HepG2 (cell line): ENCODE measurements around the gene GABARAPL2. TPM values are rescaled to one million over a fixed set of nuclear protein-coding genes. Genes with fewer than 3 reads are reported as not detected.

ENCODE experiments used
- ADNP ChIP-seq: sonication (generic); formaldehyde crosslinking; IDR thresholded peaks from 2 replicates; pipeline ENCODE4 v1.4.0; 2020; ENCODE audit warnings: missing genetic modification reagents
- AHR ChIP-seq: IDR thresholded peaks from 2 replicates; pipeline ENCODE4 v1.6.1; 2018; ENCODE audit warnings: missing genetic modification reagents, missing compliant biosample characterization
- CBX2 ChIP-seq, 2 experiments: fragments of 200-600 bp in 1 of 2; sonication (generic); formaldehyde crosslinking in 1 of 2; IDR thresholded peaks; 2 replicates each; pipeline versions ENCODE4 v1.7.0 to v1.8.1; 2018 to 2022; ENCODE audit warnings: low read depth in 2 of 2, low read length in 1 of 2, mild to moderate bottlenecking in 1 of 2, missing genetic modification reagents in 1 of 2
- EP300 ChIP-seq, 3 experiments: sonication (generic) in 1 of 3; formaldehyde crosslinking in 1 of 3; IDR thresholded peaks; 2 replicates each; pipeline versions ENCODE4 v1.5.1 to v1.6.1; 2011 to 2020; ENCODE audit warnings: low read depth in 2 of 3, low read length in 2 of 3, borderline replicate concordance in 1 of 3, improper control_type of control experiment in 1 of 3, mild to moderate bottlenecking in 1 of 3, missing genetic modification reagents in 1 of 3, moderate library complexity in 1 of 3
- FIP1L1 ChIP-seq: fragments of 200-400 bp; formaldehyde crosslinking; IDR thresholded peaks from 2 replicates; pipeline ENCODE4 v1.6.1; 2018; ENCODE audit warnings: low read depth, mild to moderate bottlenecking, low read length, moderate library complexity, borderline replicate concordance; ENCODE audit not compliant: insufficient read depth
- PRDM4 ChIP-seq: sonication (generic); formaldehyde crosslinking; IDR thresholded peaks from 2 replicates; pipeline ENCODE4 v1.9.0; 2021; ENCODE audit warnings: missing genetic modification reagents, borderline replicate concordance
- SUZ12 ChIP-seq: fragments of 150-350 bp; IDR thresholded peaks from 2 replicates; pipeline ENCODE4 v1.6.1; 2014; ENCODE audit warnings: low read depth, low read length
- TOE1 ChIP-seq: sonication (generic); formaldehyde crosslinking; IDR thresholded peaks from 2 replicates; pipeline ENCODE4 v1.4.0; 2020; ENCODE audit warnings: mild to moderate bottlenecking, missing genetic modification reagents
- XBP1 ChIP-seq: sonication (generic); formaldehyde crosslinking; IDR thresholded peaks from 2 replicates; pipeline ENCODE4 v1.5.0; 2020; ENCODE audit warnings: missing genetic modification reagents
- ZNF3 ChIP-seq: IDR thresholded peaks from 2 replicates; pipeline ENCODE4 v1.7.0; 2017; ENCODE audit warnings: inconsistent platforms
- ZNF549 ChIP-seq: sonication (generic); formaldehyde crosslinking; IDR thresholded peaks from 2 replicates; pipeline ENCODE4 v1.5.0; 2020; ENCODE audit warnings: missing genetic modification reagents
- ZNF724P ChIP-seq: sonication (generic); formaldehyde crosslinking; IDR thresholded peaks from 2 replicates; pipeline ENCODE4 v1.8.0; 2022; ENCODE audit warnings: missing genetic modification reagents, borderline replicate concordance
- ZNF766 ChIP-seq: sonication (generic); formaldehyde crosslinking; IDR thresholded peaks from 2 replicates; pipeline ENCODE4 v1.5.0; 2020; ENCODE audit warnings: missing genetic modification reagents, borderline replicate concordance
- polyA plus RNA-seq, 8 experiments: library from polyadenylated mRNA; depleted of rRNA in 3 of 8; stranded (reverse) in 7 of 8; unstranded in 1 of 8; fragments of >200 nt; fragmentation: Illumina TruSeq in 4 of 8; extraction: Trizol in 4 of 8; gene quantifications; 2 replicates each; pipeline versions ENCODE4 v1.2.1 to v1.2.3, GENCODE V29; 2011 to 2016; ENCODE audit warnings: low read depth in 4 of 8, missing spikeins in 1 of 8, mixed read lengths in 1 of 8; ENCODE audit not compliant: insufficient read depth in 1 of 8
- total RNA-seq, 5 experiments: library from RNA; depleted of rRNA; stranded (reverse); fragments of >200 nt; fragmentation: Illumina TruSeq; extraction: Trizol; gene quantifications; 2 replicates each; pipeline ENCODE4 v1.2.3, GENCODE V29; 2016; ENCODE audit warnings: low read depth in 1 of 5
- TF ChIP-seq, protein P1 (sequence below): IDR thresholded peaks from 2 replicates; pipeline ENCODE4 v1.6.1; 2016; ENCODE audit warnings: missing compliant biosample characterization, missing genetic modification reagents, borderline replicate concordance
- TF ChIP-seq, protein P2 (sequence below): sonication (generic); formaldehyde crosslinking; IDR thresholded peaks from one replicate; pipeline ENCODE4 v1.5.1; 2020; ENCODE audit warnings: mild to moderate bottlenecking, missing genetic modification reagents; ENCODE audit errors: not compliant biosample characterization

Gene GABARAPL2
- total and polyA plus RNA-seq, 2 of the 13 experiments (the other 11 are each of a cell fraction or from before 2014, with no cell fraction given) = 76.4 to 83.0 TPM

- TF ChIP-seq, protein P1, sequence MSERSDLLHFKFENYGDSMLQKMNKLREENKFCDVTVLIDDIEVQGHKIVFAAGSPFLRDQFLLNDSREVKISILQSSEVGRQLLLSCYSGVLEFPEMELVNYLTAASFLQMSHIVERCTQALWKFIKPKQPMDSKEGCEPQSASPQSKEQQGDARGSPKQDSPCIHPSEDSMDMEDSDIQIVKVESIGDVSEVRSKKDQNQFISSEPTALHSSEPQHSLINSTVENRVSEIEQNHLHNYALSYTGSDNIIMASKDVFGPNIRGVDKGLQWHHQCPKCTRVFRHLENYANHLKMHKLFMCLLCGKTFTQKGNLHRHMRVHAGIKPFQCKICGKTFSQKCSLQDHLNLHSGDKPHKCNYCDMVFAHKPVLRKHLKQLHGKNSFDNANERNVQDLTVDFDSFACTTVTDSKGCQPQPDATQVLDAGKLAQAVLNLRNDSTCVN (CRISPR knock-in tag) = peak; percentile 30; the same call in 1 of the 2 replicates
- TF ChIP-seq FIP1L1 (no peak; the same call in 1 of the 2 replicates), SUZ12 (peak; percentile 89), EP300 (IDR thresholded peaks at IDR 0.05; ENCODE audit: low read depth in 2 of 2, low read length in 2 of 2) (no peak), EP300 (CRISPR knock-in tag; IDR thresholded peaks at IDR 0.05; ENCODE audit: borderline replicate concordance) (no peak), XBP1 (CRISPR knock-in tag) (0 out of 2 replicates have a peak, but pooled peaks have one; percentile 76), ZNF766 (CRISPR knock-in tag) (peak; percentile 64), ZNF724P (CRISPR knock-in tag) (peak; percentile 78; the same call in 1 of the 2 replicates), PRDM4 (CRISPR knock-in tag) (no peak), AHR (CRISPR knock-in tag) (0 out of 2 replicates have a peak, but pooled peaks have one; percentile 49), ZNF549 (no peak), ADNP (CRISPR knock-in tag) (no peak), TOE1 (CRISPR knock-in tag) (no peak), ZNF3 (peak; percentile 25; the same call in 1 of the 2 replicates), CBX2 (IDR thresholded peaks at IDR 0.05; ENCODE audit: low read depth, low read length) (no peak), CBX2 (CRISPR knock-in tag; IDR thresholded peaks at IDR 0.05; ENCODE audit: low read depth) (no peak)
- TF ChIP-seq, protein P2, sequence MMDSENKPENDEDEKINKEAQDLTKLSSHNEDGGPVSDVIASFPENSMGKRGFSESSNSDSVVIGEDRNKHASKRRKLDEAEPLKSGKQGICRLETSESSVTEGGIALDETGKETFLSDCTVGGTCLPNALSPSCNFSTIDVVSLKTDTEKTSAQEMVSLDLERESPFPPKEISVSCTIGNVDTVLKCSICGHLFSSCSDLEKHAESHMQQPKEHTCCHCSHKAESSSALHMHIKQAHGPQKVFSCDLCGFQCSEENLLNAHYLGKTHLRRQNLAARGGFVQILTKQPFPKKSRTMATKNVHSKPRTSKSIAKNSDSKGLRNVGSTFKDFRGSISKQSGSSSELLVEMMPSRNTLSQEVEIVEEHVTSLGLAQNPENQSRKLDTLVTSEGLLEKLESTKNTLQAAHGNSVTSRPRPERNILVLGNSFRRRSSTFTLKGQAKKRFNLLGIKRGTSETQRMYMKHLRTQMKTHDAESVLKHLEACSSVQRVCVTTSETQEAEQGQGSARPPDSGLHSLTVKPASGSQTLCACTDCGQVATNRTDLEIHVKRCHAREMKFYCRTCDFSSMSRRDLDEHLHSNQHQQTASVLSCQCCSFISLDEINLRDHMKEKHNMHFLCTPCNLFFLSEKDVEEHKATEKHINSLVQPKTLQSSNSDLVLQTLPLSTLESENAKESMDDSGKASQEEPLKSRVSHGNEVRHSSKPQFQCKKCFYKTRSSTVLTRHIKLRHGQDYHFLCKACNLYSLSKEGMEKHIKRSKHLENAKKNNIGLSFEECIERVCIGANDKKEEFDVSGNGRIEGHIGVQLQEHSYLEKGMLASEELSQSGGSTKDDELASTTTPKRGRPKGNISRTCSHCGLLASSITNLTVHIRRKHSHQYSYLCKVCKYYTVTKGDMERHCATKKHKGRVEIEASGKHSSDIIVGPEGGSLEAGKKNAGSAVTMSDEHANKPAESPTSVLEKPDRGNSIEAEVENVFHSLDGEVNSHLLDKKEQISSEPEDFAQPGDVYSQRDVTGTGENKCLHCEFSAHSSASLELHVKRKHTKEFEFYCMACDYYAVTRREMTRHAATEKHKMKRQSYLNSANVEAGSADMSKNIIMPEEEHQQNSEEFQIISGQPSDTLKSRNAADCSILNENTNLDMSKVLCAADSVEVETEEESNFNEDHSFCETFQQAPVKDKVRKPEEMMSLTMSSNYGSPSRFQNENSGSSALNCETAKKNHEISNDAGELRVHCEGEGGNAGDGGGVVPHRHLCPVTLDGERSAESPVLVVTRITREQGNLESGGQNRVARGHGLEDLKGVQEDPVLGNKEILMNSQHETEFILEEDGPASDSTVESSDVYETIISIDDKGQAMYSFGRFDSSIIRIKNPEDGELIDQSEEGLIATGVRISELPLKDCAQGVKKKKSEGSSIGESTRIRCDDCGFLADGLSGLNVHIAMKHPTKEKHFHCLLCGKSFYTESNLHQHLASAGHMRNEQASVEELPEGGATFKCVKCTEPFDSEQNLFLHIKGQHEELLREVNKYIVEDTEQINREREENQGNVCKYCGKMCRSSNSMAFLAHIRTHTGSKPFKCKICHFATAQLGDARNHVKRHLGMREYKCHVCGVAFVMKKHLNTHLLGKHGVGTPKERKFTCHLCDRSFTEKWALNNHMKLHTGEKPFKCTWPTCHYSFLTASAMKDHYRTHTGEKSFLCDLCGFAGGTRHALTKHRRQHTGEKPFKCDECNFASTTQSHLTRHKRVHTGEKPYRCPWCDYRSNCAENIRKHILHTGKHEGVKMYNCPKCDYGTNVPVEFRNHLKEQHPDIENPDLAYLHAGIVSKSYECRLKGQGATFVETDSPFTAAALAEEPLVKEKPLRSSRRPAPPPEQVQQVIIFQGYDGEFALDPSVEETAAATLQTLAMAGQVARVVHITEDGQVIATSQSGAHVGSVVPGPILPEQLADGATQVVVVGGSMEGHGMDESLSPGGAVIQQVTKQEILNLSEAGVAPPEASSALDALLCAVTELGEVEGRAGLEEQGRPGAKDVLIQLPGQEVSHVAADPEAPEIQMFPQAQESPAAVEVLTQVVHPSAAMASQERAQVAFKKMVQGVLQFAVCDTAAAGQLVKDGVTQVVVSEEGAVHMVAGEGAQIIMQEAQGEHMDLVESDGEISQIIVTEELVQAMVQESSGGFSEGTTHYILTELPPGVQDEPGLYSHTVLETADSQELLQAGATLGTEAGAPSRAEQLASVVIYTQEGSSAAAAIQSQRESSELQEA (CRISPR knock-in tag) = peak; percentile 78
These were observed 56.8 kb downstream of the GABARAPL2 start, which contains the start of gene ADAT1 (continued) for GRCh38 chr16:75622761-75623605.
